ENCODE data around the gene FBXL2.
"Not testable (repeated sequence)": the region's sequence is repeated elsewhere in the genome, so short reads cannot be mapped to it uniquely, and the experiment has no call there.

FBXL2 gene

GRCh38 chr3:33395900-33396299 is 118.7 kb downstream of the FBXL2 start:
- no peak for DNase-seq (ENCODE audit: low spot score)
- TF ChIP-seq CTCF (IDR thresholded peaks at IDR 0.05; ENCODE audit: extremely low read depth, insufficient read depth, missing control alignments), result no peak
- in situ Hi-C loops (cut with MboI; ENCODE audit: low pct_unique_long_range_greater_than_20kb, low sequenced_read_pairs, unreplicated experiment), result no loop called here

- in situ Hi-C loops (cut with MboI; ENCODE audit: low pct_unique_long_range_greater_than_20kb, low sequenced_read_pairs, unreplicated experiment), result no loop called here
- DNase-seq (ENCODE audit: low spot score), result no peak
- TF ChIP-seq CTCF (IDR thresholded peaks at IDR 0.05; ENCODE audit: extremely low read depth, insufficient read depth, missing control alignments), result no peak
Measured at GRCh38 chr3:33398410-33398809, 121.2 kb downstream of the FBXL2 start.

- in situ Hi-C loops (cut with MboI; ENCODE audit: low pct_unique_long_range_greater_than_20kb, low sequenced_read_pairs, unreplicated experiment), result no loop called here
Measured at GRCh38 chr3:33401781-33402180, 124.5 kb downstream of the FBXL2 start.

GRCh38 chr3:33402936-33403335 is 125.7 kb downstream of the FBXL2 start:
- DNase-seq (ENCODE audit: low spot score), result no peak
- in situ Hi-C loops (cut with MboI; ENCODE audit: low pct_unique_long_range_greater_than_20kb, low sequenced_read_pairs, unreplicated experiment), result no loop called here
- TF ChIP-seq CTCF (IDR thresholded peaks at IDR 0.05; ENCODE audit: extremely low read depth, insufficient read depth, missing control alignments), result no peak

More at GRCh38 chr3:33401781-33402180, 124.5 kb downstream of the FBXL2 start:
- no peak for DNase-seq (ENCODE audit: low spot score)
- TF ChIP-seq CTCF (IDR thresholded peaks at IDR 0.05; ENCODE audit: extremely low read depth, insufficient read depth, missing control alignments), result no peak

GRCh38 chr3:33403756-33404155 is 126.5 kb downstream of the FBXL2 start:
- in situ Hi-C loops (cut with MboI; ENCODE audit: low pct_unique_long_range_greater_than_20kb, low sequenced_read_pairs, unreplicated experiment), result no loop called here
- no peak for TF ChIP-seq CTCF (IDR thresholded peaks at IDR 0.05; ENCODE audit: extremely low read depth, insufficient read depth, missing control alignments)
- DNase-seq (ENCODE audit: low spot score), result no peak

- in situ Hi-C loops (cut with MboI; ENCODE audit: low pct_unique_long_range_greater_than_20kb, low sequenced_read_pairs, unreplicated experiment); DNase-seq (ENCODE audit: low spot score): not testable (repeated sequence)
Measured at GRCh38 chr3:33410816-33411215, 133.6 kb downstream of the FBXL2 start.

GRCh38 chr3:33417066-33417673 is 139.9 kb downstream of the FBXL2 start:
- no peak for DNase-seq (ENCODE audit: low spot score)
- no peak for TF ChIP-seq CTCF (IDR thresholded peaks at IDR 0.05; ENCODE audit: extremely low read depth, insufficient read depth, missing control alignments)
- in situ Hi-C loops (cut with MboI; ENCODE audit: low pct_unique_long_range_greater_than_20kb, low sequenced_read_pairs, unreplicated experiment), result no loop called here

All from GM13977 (cell line).